OCI-LY3 (cell line): Measurements from ENCODE around the gene SMTN.

Experiments used
- H2AFZ ChIP-seq: fragments of 200-600, 300-600 bp; shearing (Covaris generic); 2 replicates; pipeline ENCODE4 v1.6.0; 2014; ENCODE audit warnings: antibody characterized with exemption, low read depth, low read length
- H3K27ac ChIP-seq: fragments of 200-600, 300-600 bp; sonication (generic); 2 replicates; pipeline ENCODE4 v1.5.1; 2014; ENCODE audit warnings: mild to moderate bottlenecking, low read length, moderate library complexity, mixed read lengths
- H3K27me3 ChIP-seq: fragments of 200-600, 300-600 bp; sonication (generic); 2 replicates; pipeline ENCODE4 v1.6.1; 2014; ENCODE audit warnings: low read depth, low read length, mixed read lengths
- H3K36me3 ChIP-seq: fragments of 200-600, 300-600 bp; sonication (generic); replicated peaks from 2 replicates; pipeline ENCODE3; 2014; ENCODE audit warnings: low read depth, low read length, mixed read lengths
- H3K4me1 ChIP-seq: fragments of 300-600, 200-600 bp; sonication (generic); 2 replicates; pipeline ENCODE4 v1.6.1; 2014; ENCODE audit warnings: low read length, mixed read lengths
- H3K4me2 ChIP-seq: fragments of 200-600, 300-600 bp; sonication (generic); 2 replicates; pipeline ENCODE4 v1.6.1; 2014; ENCODE audit warnings: low read length, mixed read lengths
- H3K4me3 ChIP-seq: fragments of 300-600, 200-600 bp; sonication (generic); 2 replicates; pipeline ENCODE4 v1.5.1; 2014; ENCODE audit warnings: antibody characterized with exemption, mild to moderate bottlenecking, low read length, moderate library complexity
- H3K79me2 ChIP-seq: fragments of 300-600, 200-600 bp; shearing (Covaris generic); 2 replicates; pipeline ENCODE4 v1.6.1; 2014; ENCODE audit warnings: mild to moderate bottlenecking, low read length, mixed read lengths
- H3K9ac ChIP-seq: fragments of 300-600, 200-600 bp; shearing (Covaris generic); 2 replicates; pipeline ENCODE4 v1.6.0; 2014; ENCODE audit warnings: mild to moderate bottlenecking, low read length, moderate library complexity
- H3K9me3 ChIP-seq: fragments of 200-600, 300-600 bp; shearing (Covaris generic); 2 replicates; pipeline ENCODE4 v1.6.1; 2014; ENCODE audit warnings: low read length, mixed read lengths; ENCODE audit not compliant: insufficient read depth
- H4K20me1 ChIP-seq: fragments of 200-600, 300-600 bp; sonication (generic); 2 replicates; pipeline ENCODE4 v1.6.1; 2016; ENCODE audit warnings: low read length, mixed read lengths; ENCODE audit not compliant: insufficient read depth
- EZH2phosphoT487 ChIP-seq: fragments of 200-600 bp; shearing (Covaris generic); IDR thresholded peaks from 2 replicates; pipeline ENCODE4 v1.6.1; 2018; ENCODE audit warnings: antibody characterized with exemption, mixed run types, low read depth
- TF ChIP-seq, protein P1 (sequence below): fragments of 200-600, 300-600 bp; sonication (generic); IDR thresholded peaks from 2 replicates; pipeline ENCODE4 v1.5.1; 2014; ENCODE audit warnings: antibody characterized with exemption, low read length, low read depth

SMTN gene

DNA sequence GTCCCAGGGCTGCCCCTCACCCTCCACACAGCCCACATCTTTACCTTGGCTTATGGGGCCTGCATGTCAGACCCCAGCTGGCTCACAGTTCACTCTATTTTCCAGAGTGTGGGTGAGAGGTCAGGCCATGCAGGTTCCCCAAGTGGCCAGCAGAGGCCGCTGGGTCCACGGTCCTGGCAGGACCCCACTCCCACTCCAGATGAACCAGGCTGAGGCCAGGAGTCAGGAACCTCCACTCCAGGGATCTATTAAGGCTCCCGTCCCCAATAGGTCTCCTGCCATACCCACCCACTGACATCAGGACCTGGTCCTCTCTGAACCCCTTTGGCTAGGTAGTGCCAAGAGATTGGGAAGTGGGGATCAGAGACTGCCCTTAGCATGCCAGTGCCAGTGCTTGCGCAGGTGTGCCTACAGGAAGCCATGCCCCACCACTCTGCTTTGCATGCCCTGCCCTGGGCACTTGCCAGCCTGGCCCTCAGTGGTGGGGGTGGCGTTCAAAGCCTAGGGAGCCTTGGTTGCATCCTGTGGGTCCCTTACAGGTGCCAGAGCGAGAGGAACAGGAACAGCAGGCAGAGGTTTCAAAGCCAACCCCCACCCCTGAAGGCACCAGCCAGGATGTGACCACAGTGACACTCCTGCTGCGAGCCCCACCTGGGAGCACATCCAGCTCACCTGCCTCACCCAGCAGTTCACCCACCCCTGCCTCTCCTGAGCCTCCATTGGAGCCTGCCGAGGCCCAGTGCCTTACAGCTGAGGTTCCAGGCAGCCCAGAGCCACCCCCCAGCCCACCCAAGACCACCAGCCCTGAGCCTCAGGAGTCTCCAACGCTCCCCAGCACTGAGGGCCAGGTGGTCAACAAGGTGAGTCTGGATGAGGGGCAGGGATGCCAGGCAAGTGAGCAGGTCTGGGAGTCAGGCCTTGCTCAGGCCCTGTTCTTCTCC lies 8.3 kb downstream of the SMTN start:
- peaks cover 2% of the 10 kb centered on the region for H3K79me2 ChIP-seq
- no peaks in the 10 kb centered on the region for H3K27me3 ChIP-seq
- peaks cover 5% of the 10 kb centered on the region for H3K36me3 ChIP-seq
- H3K4me3 ChIP-seq: no peak overlapping the region
- H3K9me3 ChIP-seq: no peaks in the 10 kb centered on the region
- TF ChIP-seq EZH2phosphoT487: no peak
- TF ChIP-seq, protein P1, sequence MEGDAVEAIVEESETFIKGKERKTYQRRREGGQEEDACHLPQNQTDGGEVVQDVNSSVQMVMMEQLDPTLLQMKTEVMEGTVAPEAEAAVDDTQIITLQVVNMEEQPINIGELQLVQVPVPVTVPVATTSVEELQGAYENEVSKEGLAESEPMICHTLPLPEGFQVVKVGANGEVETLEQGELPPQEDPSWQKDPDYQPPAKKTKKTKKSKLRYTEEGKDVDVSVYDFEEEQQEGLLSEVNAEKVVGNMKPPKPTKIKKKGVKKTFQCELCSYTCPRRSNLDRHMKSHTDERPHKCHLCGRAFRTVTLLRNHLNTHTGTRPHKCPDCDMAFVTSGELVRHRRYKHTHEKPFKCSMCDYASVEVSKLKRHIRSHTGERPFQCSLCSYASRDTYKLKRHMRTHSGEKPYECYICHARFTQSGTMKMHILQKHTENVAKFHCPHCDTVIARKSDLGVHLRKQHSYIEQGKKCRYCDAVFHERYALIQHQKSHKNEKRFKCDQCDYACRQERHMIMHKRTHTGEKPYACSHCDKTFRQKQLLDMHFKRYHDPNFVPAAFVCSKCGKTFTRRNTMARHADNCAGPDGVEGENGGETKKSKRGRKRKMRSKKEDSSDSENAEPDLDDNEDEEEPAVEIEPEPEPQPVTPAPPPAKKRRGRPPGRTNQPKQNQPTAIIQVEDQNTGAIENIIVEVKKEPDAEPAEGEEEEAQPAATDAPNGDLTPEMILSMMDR: peak; percentile 97
- no peak overlapping the region for H3K27ac ChIP-seq
- no peak overlapping the region for H2AFZ ChIP-seq
- no peaks in the 10 kb centered on the region for H4K20me1 ChIP-seq
- no peak overlapping the region for H3K9ac ChIP-seq
- H3K4me2 ChIP-seq: no peak overlapping the region
- H3K4me1 ChIP-seq: peaks cover 16% of the 10 kb centered on the region

DNA sequence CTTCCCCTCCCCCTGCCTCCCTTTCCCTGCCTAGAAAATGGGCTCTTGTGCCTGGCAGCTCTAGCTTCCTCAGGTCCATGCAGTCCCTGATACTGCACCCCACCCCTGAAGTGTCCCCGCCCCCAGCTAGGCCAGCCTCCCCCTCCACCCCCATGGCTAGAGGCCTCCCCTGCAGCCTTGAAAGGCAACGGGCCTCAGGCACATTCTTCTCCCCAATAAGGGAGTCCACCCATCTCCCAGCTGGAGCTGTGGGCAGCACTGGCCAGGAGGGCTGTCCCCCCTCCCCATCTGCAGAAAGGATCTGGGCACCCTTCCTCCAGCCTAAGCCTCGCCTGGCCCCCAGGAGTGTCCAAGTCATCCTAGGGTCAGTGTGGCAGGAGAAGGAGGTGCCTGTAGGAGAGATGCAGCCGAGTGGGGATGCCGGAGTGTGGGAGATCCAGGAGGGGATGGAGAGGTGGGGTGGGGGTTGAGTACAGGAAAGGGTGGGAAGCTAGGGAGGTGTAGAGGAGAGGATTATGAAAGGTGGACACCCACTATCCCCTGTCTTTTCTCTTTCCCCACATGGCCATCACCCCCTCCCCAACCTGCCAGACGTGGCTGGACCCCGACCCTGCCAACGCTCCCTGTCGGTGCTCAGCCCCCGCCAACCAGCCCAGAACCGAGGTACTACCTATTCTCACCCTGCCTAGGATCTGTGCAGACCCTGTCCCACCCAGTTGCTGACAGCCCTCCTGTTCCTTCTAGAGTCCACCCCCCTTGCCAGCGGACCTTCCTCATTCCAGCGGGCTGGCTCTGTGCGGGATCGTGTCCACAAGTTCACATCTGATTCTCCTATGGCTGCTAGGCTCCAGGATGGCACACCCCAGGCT lies 9.3 kb downstream of the SMTN start:
- Histone ChIP-seq H3K9ac (no peak overlapping the region), H3K9me3 (no peaks in the 10 kb centered on the region), H2AFZ (no peak overlapping the region), H3K27me3 (no peaks in the 10 kb centered on the region), H4K20me1 (no peaks in the 10 kb centered on the region), H3K79me2 (no peaks in the 10 kb centered on the region), H3K4me2 (no peak overlapping the region), H3K36me3 (peaks cover 5% of the 10 kb centered on the region), H3K4me1 (peaks cover 15% of the 10 kb centered on the region), H3K4me3 (no peak overlapping the region), H3K27ac (no peak overlapping the region)
- TF ChIP-seq EZH2phosphoT487: no peak
- TF ChIP-seq, protein P1: no peak

DNA sequence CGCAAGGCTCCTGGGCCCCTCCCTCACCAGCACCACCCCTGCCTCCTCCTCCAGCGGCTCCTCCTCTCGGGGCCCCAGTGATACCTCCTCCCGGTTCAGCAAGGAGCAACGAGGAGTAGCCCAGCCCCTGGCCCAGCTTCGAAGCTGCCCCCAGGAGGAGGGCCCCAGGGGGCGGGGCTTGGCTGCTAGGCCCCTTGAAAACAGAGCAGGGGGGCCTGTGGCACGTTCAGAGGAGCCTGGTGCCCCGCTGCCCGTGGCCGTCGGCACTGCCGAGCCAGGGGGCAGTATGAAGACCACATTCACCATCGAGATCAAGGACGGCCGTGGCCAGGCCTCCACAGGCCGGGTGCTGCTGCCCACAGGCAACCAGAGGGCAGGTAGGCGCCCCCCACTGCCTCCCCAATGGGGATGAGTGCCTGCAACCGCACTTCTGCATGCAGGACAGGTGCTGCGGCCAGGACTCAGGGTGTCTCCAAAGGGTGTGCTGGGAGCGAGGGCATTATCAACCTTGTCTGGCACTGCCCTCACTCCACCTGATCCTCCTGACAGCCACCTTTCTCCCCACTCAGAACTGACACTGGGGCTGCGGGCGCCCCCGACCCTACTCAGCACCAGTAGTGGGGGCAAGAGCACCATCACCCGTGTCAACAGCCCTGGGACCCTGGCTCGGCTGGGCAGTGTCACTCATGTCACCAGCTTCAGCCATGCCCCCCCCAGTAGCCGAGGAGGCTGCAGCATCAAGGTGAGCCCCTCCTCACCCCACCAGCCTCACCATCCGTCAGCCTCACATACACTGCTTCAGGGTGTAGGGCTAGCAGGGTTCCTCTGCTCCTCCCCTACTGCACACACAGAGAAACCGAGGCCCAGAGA lies 10.2 kb downstream of the SMTN start:
- H3K4me2 ChIP-seq: no peak overlapping the region
- no peaks in the 10 kb centered on the region for H3K27me3 ChIP-seq
- H4K20me1 ChIP-seq: no peaks in the 10 kb centered on the region
- no peak overlapping the region for H3K4me3 ChIP-seq
- H3K4me1 ChIP-seq: peaks cover 10% of the 10 kb centered on the region
- no peaks in the 10 kb centered on the region for H3K9me3 ChIP-seq
- H2AFZ ChIP-seq: no peak overlapping the region
- H3K36me3 ChIP-seq: peaks cover 5% of the 10 kb centered on the region
- H3K9ac ChIP-seq: no peak overlapping the region
- no peak for TF ChIP-seq EZH2phosphoT487
- TF ChIP-seq, protein P1: no peak
- no peak overlapping the region for H3K27ac ChIP-seq
- no peaks in the 10 kb centered on the region for H3K79me2 ChIP-seq
